SK-N-SH treated with all-trans-retinoic acid at 6 μM for 48 hours (cell line): ENCODE data around the gene TNN.

Source experiments
- CSDC2 ChIP-seq: fragments of 250-450 bp; sonication (Bioruptor Pico); IDR thresholded peaks from 2 replicates; pipeline ENCODE4 v1.5.0; 2020; ENCODE audit warnings: mild to moderate bottlenecking, moderate library complexity
- RARB ChIP-seq: fragments of 250-450 bp; sonication (Bioruptor Pico); IDR thresholded peaks from 2 replicates; pipeline ENCODE4 v1.8.0; 2021; ENCODE audit warnings: mild to moderate bottlenecking, moderate library complexity
- ZNF8 ChIP-seq: fragments of 450-650 bp; formaldehyde crosslinking; IDR thresholded peaks from 2 replicates; pipeline ENCODE4 v1.5.0; 2020; ENCODE audit warnings: mild to moderate bottlenecking, moderate library complexity

DNA sequence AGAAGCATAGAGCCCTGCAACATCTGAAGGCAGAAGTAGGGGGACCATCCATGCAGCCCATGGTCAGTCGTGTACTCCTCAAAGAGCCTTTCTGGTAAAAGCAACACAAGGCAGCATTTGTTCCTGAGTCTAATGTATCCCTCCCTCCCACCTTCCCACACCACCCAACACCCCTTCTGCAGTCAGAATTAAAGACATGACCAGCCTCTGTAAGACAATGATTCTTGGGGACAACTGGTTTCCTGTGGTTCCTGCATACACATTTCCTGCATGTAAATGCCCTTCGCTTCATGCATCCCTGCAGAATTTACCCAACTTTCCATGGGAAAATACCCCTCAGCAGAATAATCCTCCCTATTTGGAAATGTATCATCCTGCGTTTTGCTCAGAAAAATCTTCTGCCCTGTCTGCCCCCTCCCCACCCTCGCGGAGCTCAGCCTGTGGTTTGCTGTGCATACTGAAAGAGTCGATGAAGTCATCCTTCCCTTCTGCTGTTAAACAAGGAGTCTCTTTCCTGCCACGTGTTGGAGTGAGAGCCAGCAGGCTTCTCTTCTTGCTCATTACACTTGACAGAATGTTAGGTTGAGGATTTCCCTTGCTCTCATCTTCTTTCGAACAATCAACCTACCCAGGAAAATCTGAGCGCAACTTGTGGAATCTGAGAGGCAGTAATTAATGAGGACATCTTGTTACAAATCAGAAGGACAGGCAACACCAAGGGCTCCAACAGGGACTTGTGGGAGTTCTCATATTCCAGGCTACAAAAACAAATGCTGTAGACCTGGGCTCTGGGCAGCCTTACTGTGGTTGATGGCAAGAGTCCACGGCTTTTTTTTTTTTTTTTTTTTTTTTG, 4.7 kb downstream of the TNN start:
- TF ChIP-seq CSDC2 (CRISPR knock-in tag) (no peak), ZNF8 (CRISPR knock-in tag) (no peak), RARB (CRISPR knock-in tag) (no peak)
